Endothelial cell of umbilical vein (primary cell): ENCODE data around the gene SLC18A3. TPM values are rescaled to one million over a fixed set of nuclear protein-coding genes. Genes with fewer than 3 reads are reported as not detected.

Source experiments
- BruUV-seq: library from RNA; stranded (reverse); fragments of 400-500 nt; replicated peaks from 2 replicates; lab custom pipeline; 2021; lab: Mats Ljungman, UMichigan
- CTCF ChIA-PET: fragments of 300-600, 350-600 bp; sonication (Branson Sonifier 250); formaldehyde crosslinking; loops from one replicate; lab custom pipeline; 2021; ENCODE audit warnings: antibody characterized with exemption, inconsistent platforms; lab: Charles Lee
- POLR2A ChIA-PET: fragments of 300-600, 350-600 bp; sonication (Branson Sonifier 250); formaldehyde crosslinking; loops from one replicate; lab custom pipeline; 2021; ENCODE audit warnings: antibody characterized with exemption, inconsistent platforms; lab: Charles Lee
- DNase-seq: peaks from one replicate; pipeline ENCODE4 v3.0.0-alpha.2; 2011; ENCODE audit warnings: low read depth, low spot score
- FAIRE-seq: peaks from 2 replicates; lab custom pipeline; 2011; peaks lifted over from hg19 to GRCh38; lab: Jason Lieb, UNC
- H2AFZ ChIP-seq: 2 replicates; pipeline ENCODE4 v1.6.0; 2012; ENCODE audit warnings: low read depth, low read length, control low read depth, inconsistent platforms
- H3K27ac ChIP-seq: 2 replicates; pipeline ENCODE4 v1.5.1; 2011; ENCODE audit warnings: low read depth, mild to moderate bottlenecking, control low read depth, low read length, moderate library complexity; ENCODE audit not compliant: insufficient read depth
- H3K27me3 ChIP-seq, 2 experiments: 2 replicates each; pipeline versions ENCODE4 v1.6.0 to v1.6.1; 2011; ENCODE audit warnings: low read length in 2 of 2, mixed read lengths in 1 of 2; ENCODE audit not compliant: control insufficient read depth in 2 of 2, insufficient read depth in 2 of 2
- H3K36me3 ChIP-seq, 2 experiments: 2 replicates in 1 of 2; 3 replicates in 1 of 2; pipeline ENCODE4 v1.5.1; 2011; ENCODE audit warnings: low read length in 2 of 2, mild to moderate bottlenecking in 1 of 2, moderate library complexity in 1 of 2; ENCODE audit not compliant: control insufficient read depth in 2 of 2, insufficient read depth in 2 of 2; ENCODE audit errors: extremely low read depth in 1 of 2
- H3K4me1 ChIP-seq: 3 replicates; pipeline ENCODE4 v1.5.1; 2011; ENCODE audit warnings: mild to moderate bottlenecking, low read length; ENCODE audit not compliant: control insufficient read depth, insufficient read depth; ENCODE audit errors: extremely low read depth
- H3K4me2 ChIP-seq: 2 replicates; pipeline ENCODE4 v1.6.1; 2011; ENCODE audit warnings: low read length, control low read depth, mixed read lengths; ENCODE audit not compliant: insufficient read depth
- H3K4me3 ChIP-seq, 3 experiments: fragments of 200-600 bp in 1 of 3; sonication (generic), shearing (Covaris generic) in 1 of 3; replicated peaks in 1 of 3; 2 replicates each; pipeline ENCODE4 v1.5.1; 2011 to 2016; ENCODE audit warnings: control low read depth in 3 of 3, low read length in 3 of 3, mild to moderate bottlenecking in 2 of 3, inconsistent platforms in 1 of 3, low read depth in 1 of 3, moderate library complexity in 1 of 3; ENCODE audit not compliant: insufficient read depth in 1 of 3
- H3K79me2 ChIP-seq: 2 replicates; pipeline ENCODE4 v1.6.0; 2012; ENCODE audit warnings: low read length, inconsistent platforms; ENCODE audit not compliant: control insufficient read depth, insufficient read depth
- H3K9ac ChIP-seq: replicated peaks from 2 replicates; pipeline ENCODE3; 2011; ENCODE audit warnings: low read length, control low read depth; ENCODE audit not compliant: insufficient read depth; ENCODE audit errors: extremely low read depth
- H3K9me1 ChIP-seq: replicated peaks from 3 replicates; pipeline ENCODE4 v1.6.0; 2011; ENCODE audit warnings: mild to moderate bottlenecking, low read length; ENCODE audit not compliant: control insufficient read depth, insufficient read depth; ENCODE audit errors: extremely low read depth
- H3K9me3 ChIP-seq: replicated peaks from 2 replicates; pipeline ENCODE4 v1.5.1; 2012; ENCODE audit warnings: low read length, inconsistent platforms; ENCODE audit not compliant: control insufficient read depth, insufficient read depth
- H4K20me1 ChIP-seq: replicated peaks from 2 replicates; pipeline ENCODE3; 2011; ENCODE audit warnings: mild to moderate bottlenecking, low read length; ENCODE audit not compliant: control insufficient read depth, insufficient read depth; ENCODE audit errors: extremely low read depth
- CTCF ChIP-seq, 2 donors: IDR thresholded peaks; 1 replicate in 1 of 2; 2 replicates in 1 of 2; pipeline ENCODE4 v1.5.1; 2011; ENCODE audit warnings: low read length in 2 of 2, mild to moderate bottlenecking in 2 of 2, moderate library complexity in 2 of 2, control low read depth in 1 of 2, inconsistent platforms in 1 of 2, low read depth in 1 of 2; ENCODE audit not compliant: insufficient read depth in 1 of 2; ENCODE audit errors: extremely low read depth in 1 of 2
- EZH2 ChIP-seq: IDR thresholded peaks from 2 replicates; pipeline ENCODE4 v1.6.1; 2012; ENCODE audit warnings: borderline replicate concordance, low read depth, mild to moderate bottlenecking, moderate library complexity, low read length, inconsistent platforms; ENCODE audit not compliant: severe bottlenecking
- FOS ChIP-seq: IDR thresholded peaks from 2 replicates; pipeline ENCODE4 v1.6.1; 2011; ENCODE audit warnings: mild to moderate bottlenecking, low read length, moderate library complexity, borderline replicate concordance; ENCODE audit not compliant: insufficient read depth
- GATA2 ChIP-seq: IDR thresholded peaks from 2 replicates; pipeline ENCODE4 v1.7.0; 2011; ENCODE audit warnings: low read depth, mild to moderate bottlenecking, moderate library complexity, mixed read lengths, low read length; ENCODE audit not compliant: insufficient read length, insufficient read depth
- JUN ChIP-seq: IDR thresholded peaks from 2 replicates; pipeline ENCODE4 v1.6.1; 2011; ENCODE audit warnings: borderline replicate concordance, low read depth; ENCODE audit not compliant: insufficient read length, insufficient read depth
- MAX ChIP-seq: IDR thresholded peaks from 2 replicates; pipeline ENCODE4 v1.6.1; 2011; ENCODE audit not compliant: insufficient read depth, insufficient read length
- MYC ChIP-seq: IDR thresholded peaks from one replicate; pipeline ENCODE4 v1.6.1; 2011; ENCODE audit warnings: mild to moderate bottlenecking, low read depth, low read length
- POLR2A ChIP-seq: IDR thresholded peaks from 2 replicates; pipeline ENCODE4 v1.6.1; 2012; ENCODE audit warnings: low read depth, mild to moderate bottlenecking, control low read depth, low read length
- POLR2AphosphoS5 ChIP-seq: IDR thresholded peaks from 2 replicates; pipeline ENCODE4 v1.6.1; 2012; ENCODE audit warnings: low read depth, mild to moderate bottlenecking, control low read depth, low read length, moderate library complexity; ENCODE audit not compliant: insufficient read depth
- dilution Hi-C: fragments of 300-500 bp; cut with MboI; formaldehyde crosslinking; loops from one replicate; pipeline ENCODE4 v1.15.0; 2019; ENCODE audit warnings: low sequenced_read_pairs; ENCODE audit not compliant: extremely low pct_ligation_motif_present
- intact Hi-C: fragments of 100-400 bp; cut with micrococcal nuclease; formaldehyde crosslinking; loops from one replicate; pipeline ENCODE4 v1.10.0; 2022
- polyA plus RNA-seq, 4 experiments: library from polyadenylated mRNA; depleted of rRNA in 3 of 4; stranded (reverse) in 3 of 4; unstranded in 1 of 4; fragments of >200 nt; gene quantifications; 2 replicates each; pipeline versions ENCODE4 v1.2.1 to v1.2.3, GENCODE V29; 2011 to 2012; ENCODE audit warnings: missing spikeins in 1 of 4
- total RNA-seq: library from RNA; stranded (reverse); gene quantifications from 2 replicates; pipeline ENCODE4 v1.2.3, GENCODE V29; 2021

Gene SLC18A3
- total and polyA plus RNA-seq, 2 donors (not counting 3 experiments of a cell fraction or from before 2014, with no cell fraction given) = not detected

- FAIRE-seq = no peak
- Histone ChIP-seq H3K4me2 (no peak overlapping the region), H3K4me3 (no peak overlapping the region), H3K27ac (no peak overlapping the region), H3K4me1 (no peaks in the 10 kb centered on the region), H2AFZ (no peak overlapping the region), H4K20me1 (no peaks in the 10 kb centered on the region), H3K36me3 (no peaks in the 10 kb centered on the region), H3K9me3 (no peaks in the 10 kb centered on the region), H3K79me2 (no peaks in the 10 kb centered on the region), H3K9ac (no peak overlapping the region), H3K27me3 (peaks cover 0 to 2% of the 10 kb centered on the region in 2 experiments), H3K9me1 (no peaks in the 10 kb centered on the region)
- TF ChIP-seq CTCF (IDR thresholded peaks at IDR 0.05; ENCODE audit: extremely low read depth in 1 of 2, insufficient read depth in 1 of 2, low read depth in 1 of 2, low read length in 2 of 2) (no peak), EZH2 (no peak), FOS (no peak), POLR2A (no peak), GATA2 (no peak), JUN (no peak), MAX (no peak), MYC (no peak), POLR2AphosphoS5 (no peak)
- DNase-seq = no peak
- CTCF ChIA-PET = no interaction called here
- dilution Hi-C loops = no loop called here
- intact Hi-C loops = no loop called here
- no TSS peak for BruUV-seq
- POLR2A ChIA-PET = no interaction called here
These were observed 41.8 kb downstream of the SLC18A3 start for GRCh38 chr10:49651917-49652316.
